Measurements from ENCODE around the gene RBM7. TPM values are rescaled to one million over a fixed set of nuclear protein-coding genes. Genes with fewer than 3 reads are reported as not detected.

The RBM7 gene
- total RNA-seq, 6 experiments from 2014 or later = 10.5 to 27.3 (median 15.3) TPM

GRCh38 chr11:114452399-114452798, 51.9 kb downstream of the RBM7 start:
- intact Hi-C loops (cut with DNase I) = no loop called here
- H3K4me1 ChIP-seq = peaks cover 0 to 6% (median 3%) of the 10 kb centered on the region in 4 donors
- no peaks in the 10 kb centered on the region for H3K9me3 ChIP-seq
- no peak overlapping the region for H3K4me3 ChIP-seq
- H3K36me3 ChIP-seq = peaks cover 0 to 17% (median 10%) of the 10 kb centered on the region in 4 donors
- H3K27me3 ChIP-seq = no peaks in the 10 kb centered on the region
- DNase-seq = no peak
- ATAC-seq = no peak
- no peak overlapping the region for H3K27ac ChIP-seq
- TF ChIP-seq, protein P1, sequence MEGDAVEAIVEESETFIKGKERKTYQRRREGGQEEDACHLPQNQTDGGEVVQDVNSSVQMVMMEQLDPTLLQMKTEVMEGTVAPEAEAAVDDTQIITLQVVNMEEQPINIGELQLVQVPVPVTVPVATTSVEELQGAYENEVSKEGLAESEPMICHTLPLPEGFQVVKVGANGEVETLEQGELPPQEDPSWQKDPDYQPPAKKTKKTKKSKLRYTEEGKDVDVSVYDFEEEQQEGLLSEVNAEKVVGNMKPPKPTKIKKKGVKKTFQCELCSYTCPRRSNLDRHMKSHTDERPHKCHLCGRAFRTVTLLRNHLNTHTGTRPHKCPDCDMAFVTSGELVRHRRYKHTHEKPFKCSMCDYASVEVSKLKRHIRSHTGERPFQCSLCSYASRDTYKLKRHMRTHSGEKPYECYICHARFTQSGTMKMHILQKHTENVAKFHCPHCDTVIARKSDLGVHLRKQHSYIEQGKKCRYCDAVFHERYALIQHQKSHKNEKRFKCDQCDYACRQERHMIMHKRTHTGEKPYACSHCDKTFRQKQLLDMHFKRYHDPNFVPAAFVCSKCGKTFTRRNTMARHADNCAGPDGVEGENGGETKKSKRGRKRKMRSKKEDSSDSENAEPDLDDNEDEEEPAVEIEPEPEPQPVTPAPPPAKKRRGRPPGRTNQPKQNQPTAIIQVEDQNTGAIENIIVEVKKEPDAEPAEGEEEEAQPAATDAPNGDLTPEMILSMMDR (IDR thresholded peaks at IDR 0.05) = no peak
- no peak for TF ChIP-seq POLR2A (IDR thresholded peaks at IDR 0.05)
- 97% methylated on average over 3 of the region's 3 CpGs for WGBS (ENCODE audit: insufficient coverage, low coverage, low lambda C conversion rate, missing lambda C conversion rate)

Other genes starting within 250 kb of the RBM7 start
- 1,000 to 10,000 TPM in 4 of 6 experiments, 100 to 1,000 TPM in 2; 634 to 3,368 (median 2,270) TPM for gene NNMT, start 104.3 kb upstream of the RBM7 start, total RNA-seq
- gene C11orf71, start 155 bp upstream of the RBM7 start, total RNA-seq = 10 to 100 TPM in 3 of 6 experiments, 1 to 10 TPM in 3; 4.9 to 13.4 (median 8.6) TPM
- 10 to 100 TPM; 25.8 to 73.9 (median 37.0) TPM for gene REXO2, start 38.8 kb downstream of the RBM7 start, total RNA-seq
- gene NXPE1, start 159.2 kb downstream of the RBM7 start, total RNA-seq = not detected
- not detected for gene NXPE4, start 195.1 kb downstream of the RBM7 start, total RNA-seq

Measured in right lobe of liver (tissue), 6 donors.